Measurements from ENCODE around the gene FGF12. TPM values are rescaled to one million over a fixed set of nuclear protein-coding genes. Genes with fewer than 3 reads are reported as not detected.

Gene FGF12
- total RNA-seq, 1 donor from 2014 or later, result 7.0 TPM

GRCh38 chr3:192514754-192515663, 212.3 kb downstream of the FGF12 start:
- H3K4me2 ChIP-seq, result peak overlapping the region; percentile 97
- H3K36me3 Mint-ChIP-seq, result no peaks in the 10 kb centered on the region
- H3K27me3 Mint-ChIP-seq (ENCODE audit: insufficient read depth, low read depth), result peaks cover 32% of the 10 kb centered on the region

GRCh38 chr3:192514081-192514753, 213.1 kb downstream of the FGF12 start:
- DNase-seq (ENCODE audit: low spot score), result peak; percentile 85
- Histone ChIP-seq H3K36me3 (no peaks in the 10 kb centered on the region), H4K20me1 (ENCODE audit: low read depth) (peaks cover 15% of the 10 kb centered on the region), H3K4me1 (peaks cover 4% of the 10 kb centered on the region), H2AFZ (replicated peaks) (peak overlapping the region; percentile 27), H3K9ac (no peak overlapping the region), H3K27ac (no peak overlapping the region), H3F3A (ENCODE audit: low read depth) (peaks cover 12% of the 10 kb centered on the region), H3K27me3 (peaks cover 50% of the 10 kb centered on the region), H3K4me2 (peak overlapping the region; percentile 97), H3K79me2 (ENCODE audit: low read depth) (no peaks in the 10 kb centered on the region), H3K4me3 (peak overlapping the region; percentile 77), H3K9me3 (ENCODE audit: low read depth) (no peaks in the 10 kb centered on the region)
- no peaks in the 10 kb centered on the region for H3K9me3 Mint-ChIP-seq
- no peak overlapping the region for H3K27ac Mint-ChIP-seq
- H3K36me3 Mint-ChIP-seq, result no peaks in the 10 kb centered on the region
- H3K4me1 Mint-ChIP-seq, result peaks cover 13% of the 10 kb centered on the region
- peak overlapping the region; percentile 88 for H3K4me3 Mint-ChIP-seq
- TF ChIP-seq CTCF (IDR thresholded peaks at IDR 0.05) (peak; percentile 52), EZH2 (IDR thresholded peaks at IDR 0.05) (peak; percentile 61), EZH2phosphoT487 (IDR thresholded peaks at IDR 0.05) (no peak)
- peaks cover 32% of the 10 kb centered on the region for H3K27me3 Mint-ChIP-seq (ENCODE audit: insufficient read depth, low read depth)

More at GRCh38 chr3:192514754-192515663, 212.3 kb downstream of the FGF12 start:
- Histone ChIP-seq H3K4me3 (peak overlapping the region; percentile 77), H3K27ac (no peak overlapping the region), H3K79me2 (ENCODE audit: low read depth) (no peaks in the 10 kb centered on the region), H4K20me1 (ENCODE audit: low read depth) (peaks cover 15% of the 10 kb centered on the region), H3K9me3 (ENCODE audit: low read depth) (no peaks in the 10 kb centered on the region), H3K36me3 (no peaks in the 10 kb centered on the region), H3K4me1 (peaks cover 4% of the 10 kb centered on the region), H2AFZ (replicated peaks) (peak overlapping the region; percentile 27), H3K9ac (no peak overlapping the region), H3F3A (ENCODE audit: low read depth) (peaks cover 12% of the 10 kb centered on the region), H3K27me3 (peaks cover 50% of the 10 kb centered on the region)
- peak; percentile 64 for TF ChIP-seq CTCF (IDR thresholded peaks at IDR 0.05)
- TF ChIP-seq EZH2 (IDR thresholded peaks at IDR 0.05), result no peak
- TF ChIP-seq EZH2phosphoT487 (IDR thresholded peaks at IDR 0.05), result peak; percentile 48
- Mint-ChIP-seq H3K4me3 (peak overlapping the region; percentile 88), H3K9me3 (no peaks in the 10 kb centered on the region), H3K4me1 (peaks cover 13% of the 10 kb centered on the region), H3K27ac (no peak overlapping the region)
- peak; percentile 84 for DNase-seq (ENCODE audit: low spot score)

GRCh38 chr3:192505731-192506130, 221.6 kb downstream of the FGF12 start:
- Histone ChIP-seq H3K79me2 (ENCODE audit: low read depth) (no peaks in the 10 kb centered on the region), H3K4me1 (no peaks in the 10 kb centered on the region), H3F3A (ENCODE audit: low read depth) (no peaks in the 10 kb centered on the region), H3K4me2 (no peak overlapping the region), H3K9me3 (ENCODE audit: low read depth) (no peaks in the 10 kb centered on the region), H4K20me1 (ENCODE audit: low read depth) (no peaks in the 10 kb centered on the region), H2AFZ (replicated peaks) (no peak overlapping the region), H3K9ac (no peak overlapping the region), H3K27me3 (no peaks in the 10 kb centered on the region), H3K4me3 (no peak overlapping the region), H3K36me3 (no peaks in the 10 kb centered on the region), H3K27ac (no peak overlapping the region)
- peaks cover 3% of the 10 kb centered on the region for H3K27me3 Mint-ChIP-seq (ENCODE audit: insufficient read depth, low read depth)
- H3K9me3 Mint-ChIP-seq, result no peaks in the 10 kb centered on the region
- no peak overlapping the region for H3K4me3 Mint-ChIP-seq
- H3K27ac Mint-ChIP-seq, result no peak overlapping the region
- TF ChIP-seq EZH2phosphoT487 (IDR thresholded peaks at IDR 0.05), result no peak
- no peak for TF ChIP-seq EZH2 (IDR thresholded peaks at IDR 0.05)
- no peak for TF ChIP-seq CTCF (IDR thresholded peaks at IDR 0.05)
- H3K36me3 Mint-ChIP-seq, result no peaks in the 10 kb centered on the region
- no peak for DNase-seq (ENCODE audit: low spot score)
- no peaks in the 10 kb centered on the region for H3K4me1 Mint-ChIP-seq
